GM21723 (cell line): ENCODE measurements around the gene ANKRD55.
"Not testable (repeated sequence)": the region's sequence is repeated elsewhere in the genome, so short reads cannot be mapped to it uniquely, and the experiment has no call there.

Experiments used
- ATAC-seq: cut with Tn5 transposase; IDR thresholded peaks from one replicate; pipeline ENCODE4 v1.9.1; 2021; ENCODE audit warnings: mild to moderate bottlenecking, moderate library complexity; ENCODE audit not compliant: unreplicated experiment

The ANKRD55 gene

GRCh38 chr5:56233230-56233629, at the start of gene ANKRD55:
ANKRD55 (minus strand) TSS chr5:56233330; CDS start chr5:56232913, 417 bp downstream.
- ATAC-seq = no peak

- ATAC-seq = no peak
These were observed 49.1 kb upstream of the ANKRD55 start for GRCh38 chr5:56282216-56282615.

- ATAC-seq = no peak
These were observed 48.5 kb upstream of the ANKRD55 start for GRCh38 chr5:56281489-56282165.

GRCh38 chr5:56279979-56280378, 46.8 kb upstream of the ANKRD55 start:
- ATAC-seq = no peak

- ATAC-seq = no peak
These were observed 46.2 kb upstream of the ANKRD55 start for GRCh38 chr5:56279291-56279690.

GRCh38 chr5:56278335-56278753, 45.2 kb upstream of the ANKRD55 start:
- ATAC-seq = no peak

GRCh38 chr5:56277573-56277972, 44.4 kb upstream of the ANKRD55 start:
- ATAC-seq = no peak

GRCh38 chr5:56273376-56273955, 40.3 kb upstream of the ANKRD55 start:
- no peak for ATAC-seq

GRCh38 chr5:56272765-56273164, 39.6 kb upstream of the ANKRD55 start:
- ATAC-seq = no peak

- ATAC-seq = peak; percentile 97
These were observed 37.6 kb upstream of the ANKRD55 start for GRCh38 chr5:56270568-56271392.

GRCh38 chr5:56270058-56270457, 36.9 kb upstream of the ANKRD55 start:
- peak; percentile 14 for ATAC-seq

- no peak for ATAC-seq
These were observed 36.2 kb upstream of the ANKRD55 start for GRCh38 chr5:56269216-56269927.

- not testable (repeated sequence) for ATAC-seq
These were observed 35.6 kb upstream of the ANKRD55 start for GRCh38 chr5:56268707-56269106.

- ATAC-seq = no peak
These were observed 34.7 kb upstream of the ANKRD55 start for GRCh38 chr5:56267856-56268255.

- no peak for ATAC-seq
These were observed 31.4 kb upstream of the ANKRD55 start for GRCh38 chr5:56264417-56265025.

GRCh38 chr5:56262279-56262678, 29.1 kb upstream of the ANKRD55 start:
- ATAC-seq = no peak

- peak; percentile 75 for ATAC-seq
These were observed 25.9 kb upstream of the ANKRD55 start for GRCh38 chr5:56259002-56259511.

GRCh38 chr5:56257763-56258529, 24.8 kb upstream of the ANKRD55 start:
- not testable (repeated sequence) for ATAC-seq

- ATAC-seq = no peak
These were observed 23.9 kb upstream of the ANKRD55 start for GRCh38 chr5:56257010-56257409.

GRCh38 chr5:56255502-56255901, 22.4 kb upstream of the ANKRD55 start:
- no peak for ATAC-seq
